HG03342 (cell line): ENCODE data around the gene CDC14A.
A peak's percentile ranks its signal among the peaks of the same experiment; 100 is the strongest.

Source experiments
- ATAC-seq: cut with Tn5 transposase; IDR thresholded peaks from one replicate; pipeline ENCODE4 v1.9.1; 2021; ENCODE audit warnings: mild to moderate bottlenecking, moderate library complexity; ENCODE audit not compliant: unreplicated experiment

Gene CDC14A

GRCh38 chr1:100530141-100530540, 177.8 kb downstream of the CDC14A start:
- no peak for ATAC-seq

- ATAC-seq, result peak; percentile 88
Measured at GRCh38 chr1:100530880-100531487, 178.7 kb downstream of the CDC14A start.

GRCh38 chr1:100532645-100533044, 180.3 kb downstream of the CDC14A start:
- peak; percentile 18 for ATAC-seq

- ATAC-seq, result no peak
Measured at GRCh38 chr1:100535264-100535663, 183.0 kb downstream of the CDC14A start.

GRCh38 chr1:100536031-100536430, 183.7 kb downstream of the CDC14A start:
- ATAC-seq, result peak; percentile 85

- ATAC-seq, result no peak
Measured at GRCh38 chr1:100538913-100539835, 186.9 kb downstream of the CDC14A start.

- no peak for ATAC-seq
Measured at GRCh38 chr1:100539836-100540536, 187.7 kb downstream of the CDC14A start.

- ATAC-seq, result no peak
Measured at GRCh38 chr1:100542285-100542684, 190.0 kb downstream of the CDC14A start.

GRCh38 chr1:100543640-100544039, 191.3 kb downstream of the CDC14A start:
- peak; percentile 65 for ATAC-seq

GRCh38 chr1:100544791-100545190, 192.5 kb downstream of the CDC14A start:
- no peak for ATAC-seq

- ATAC-seq, result no peak
Measured at GRCh38 chr1:100545855-100546254, 193.5 kb downstream of the CDC14A start.

- no peak for ATAC-seq
Measured at GRCh38 chr1:100552031-100552430, 199.7 kb downstream of the CDC14A start.

GRCh38 chr1:100552922-100553321, 200.6 kb downstream of the CDC14A start:
- ATAC-seq, result no peak

GRCh38 chr1:100556181-100556580, 203.9 kb downstream of the CDC14A start:
- ATAC-seq, result no peak

- no peak for ATAC-seq
Measured at GRCh38 chr1:100556925-100557605, 204.8 kb downstream of the CDC14A start.

GRCh38 chr1:100557606-100557953, 205.3 kb downstream of the CDC14A start:
- ATAC-seq, result no peak

GRCh38 chr1:100565533-100565932, 213.2 kb downstream of the CDC14A start:
- ATAC-seq, result peak; percentile 53

- ATAC-seq, result no peak
Measured at GRCh38 chr1:100565937-100566699, 213.8 kb downstream of the CDC14A start.

- no peak for ATAC-seq
Measured at GRCh38 chr1:100567062-100567461, 214.8 kb downstream of the CDC14A start.
